Measurements from ENCODE around the gene NRBF2.
A peak's percentile ranks its signal among the peaks of the same experiment; 100 is the strongest.

Gene NRBF2

DNA sequence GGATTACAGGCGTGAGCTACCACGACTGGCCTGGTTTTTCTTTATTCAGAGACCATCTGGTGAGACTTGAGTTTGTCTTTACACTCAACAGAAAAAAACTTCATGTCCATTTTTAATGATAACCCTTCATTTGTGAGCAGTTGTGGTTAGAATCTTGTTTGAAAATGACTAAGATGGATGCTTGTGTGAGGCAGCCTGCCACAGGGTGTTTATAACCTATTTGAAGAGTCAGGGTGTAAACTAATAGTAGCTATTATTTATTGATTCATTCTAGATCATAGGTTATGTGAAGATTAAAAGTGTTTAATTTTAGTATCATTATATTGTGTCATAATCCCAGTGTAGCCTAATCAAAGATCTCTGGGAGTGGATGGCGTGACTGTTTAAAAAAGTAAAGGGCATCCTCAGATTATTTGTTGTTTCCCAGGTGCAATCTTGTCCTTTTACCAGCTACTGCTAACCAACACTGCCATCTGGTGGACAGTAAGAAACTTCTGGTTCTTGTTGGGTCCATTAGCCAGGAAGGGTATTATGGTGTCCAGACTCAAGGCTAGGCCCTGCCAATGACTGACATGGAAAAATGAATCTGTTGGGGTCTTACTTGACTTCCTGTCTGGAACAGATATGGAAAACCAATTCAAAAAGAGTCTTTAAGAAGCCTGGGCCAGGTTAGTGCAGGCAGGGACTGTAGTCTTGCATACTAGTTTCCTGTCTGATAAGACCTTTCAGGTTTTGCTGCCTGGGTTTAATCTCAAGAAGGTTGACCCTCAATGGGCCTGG, 24.9 kb downstream of the NRBF2 start:
- FAIRE-seq (peak; percentile 18), DNase-seq (ENCODE audit: low spot score) (peak; percentile 68)

DNA sequence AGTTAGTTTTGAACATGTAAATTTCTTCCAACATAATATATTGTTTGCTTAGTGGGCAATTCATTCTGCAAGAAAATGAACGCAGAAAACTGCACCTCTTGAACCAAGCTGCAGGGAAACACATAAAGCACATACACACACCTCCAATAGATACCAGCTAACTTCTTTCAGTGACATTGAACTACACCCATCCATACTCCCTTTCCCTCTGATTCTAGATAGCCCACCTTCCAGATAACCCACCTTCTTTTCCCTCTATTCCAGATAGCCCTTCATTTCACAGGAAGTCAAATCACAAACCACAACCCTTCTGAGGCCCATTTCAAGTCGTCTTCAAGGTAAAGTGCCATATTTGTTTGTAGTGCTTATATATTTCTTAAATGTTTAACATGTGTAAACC, 28.5 kb downstream of the NRBF2 start:
- DNase-seq (ENCODE audit: low spot score) (no peak), FAIRE-seq (no peak)

DNA sequence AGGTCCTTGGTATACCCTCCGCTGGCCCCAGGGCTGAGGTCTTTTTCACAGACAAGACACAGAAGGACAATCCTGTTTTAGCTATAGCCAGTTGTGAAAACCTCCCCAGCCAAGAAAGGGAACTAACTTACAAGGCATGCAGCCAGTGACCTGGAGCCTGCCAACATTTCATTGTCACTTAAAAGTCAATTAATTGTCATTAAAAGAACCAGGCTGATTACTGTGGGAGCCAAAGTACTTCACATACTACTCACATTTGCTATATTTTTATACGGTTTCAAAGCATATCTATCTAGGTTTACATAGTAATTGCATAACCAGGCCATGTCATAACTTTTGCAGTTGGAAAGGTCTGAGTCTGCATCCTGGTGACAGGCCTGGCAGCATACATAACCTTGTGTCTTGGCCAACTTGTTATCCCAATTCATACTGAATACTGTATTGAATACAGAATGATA, 31.1 kb downstream of the NRBF2 start:
- DNase-seq (ENCODE audit: low spot score): no peak
- FAIRE-seq: no peak

DNA sequence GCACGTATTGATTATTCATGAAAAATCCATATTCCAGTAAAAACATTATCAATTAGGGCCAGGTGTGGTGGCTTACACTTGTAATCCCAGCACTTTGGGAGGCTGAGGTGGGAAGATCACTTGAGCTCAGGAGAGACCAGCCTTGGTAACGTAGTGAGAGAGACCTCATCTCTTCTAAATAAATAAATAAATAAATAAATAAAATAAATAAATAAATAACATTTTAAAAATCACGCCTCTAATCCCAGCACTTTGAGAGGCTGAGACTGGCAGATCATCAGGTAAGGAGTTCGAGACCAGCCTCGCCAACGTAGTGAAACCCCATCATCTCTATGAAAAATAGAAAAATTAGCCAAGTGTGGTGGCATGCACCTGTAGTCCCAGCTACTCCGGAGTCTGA, 32.1 kb downstream of the NRBF2 start:
- FAIRE-seq (no peak), DNase-seq (ENCODE audit: low spot score) (no peak)

GRCh38 chr10:63166742-63167258, 33.7 kb downstream of the NRBF2 start:
- peak; percentile 68 for FAIRE-seq
- DNase-seq (ENCODE audit: low spot score): peak; percentile 56

- FAIRE-seq (no peak), DNase-seq (ENCODE audit: low spot score) (no peak)
These were observed 35.8 kb downstream of the NRBF2 start for GRCh38 chr10:63168821-63169462.

- no peak for FAIRE-seq
- DNase-seq (ENCODE audit: low spot score): no peak
These were observed 36.5 kb downstream of the NRBF2 start for GRCh38 chr10:63169624-63170023.

DNA sequence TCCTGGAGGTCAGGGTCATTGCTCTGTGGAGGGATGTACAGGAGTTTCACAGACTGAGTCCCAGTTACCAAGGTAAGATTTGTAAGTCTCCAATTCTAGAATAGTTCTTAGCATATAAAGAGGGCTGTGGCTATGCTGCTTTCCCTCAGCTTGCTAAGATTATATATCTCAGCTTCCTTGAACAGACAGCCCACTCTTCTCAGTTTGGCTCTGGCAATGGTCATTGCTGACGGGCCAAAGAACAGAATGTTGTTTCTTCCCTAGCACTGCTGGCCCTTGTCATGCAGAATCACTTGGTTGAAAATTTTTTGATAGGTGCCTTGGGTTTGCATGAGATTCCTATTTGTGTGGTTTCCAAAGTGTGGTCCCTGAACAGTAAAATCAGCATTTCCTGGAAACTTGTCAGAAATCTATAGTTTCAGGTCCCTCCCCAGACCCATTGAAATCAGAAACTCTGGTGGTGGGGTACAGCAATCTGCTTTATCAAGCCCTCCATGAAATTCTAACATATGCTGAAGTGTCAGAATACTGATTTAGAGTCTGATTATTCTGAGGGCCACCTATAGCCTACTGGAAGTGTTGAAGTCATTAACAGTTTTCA, 38.2 kb downstream of the NRBF2 start:
- DNase-seq (ENCODE audit: low spot score) (no peak), FAIRE-seq (no peak)

GRCh38 chr10:63171926-63172325, 38.8 kb downstream of the NRBF2 start:
- FAIRE-seq (no peak), DNase-seq (ENCODE audit: low spot score) (no peak)

DNA sequence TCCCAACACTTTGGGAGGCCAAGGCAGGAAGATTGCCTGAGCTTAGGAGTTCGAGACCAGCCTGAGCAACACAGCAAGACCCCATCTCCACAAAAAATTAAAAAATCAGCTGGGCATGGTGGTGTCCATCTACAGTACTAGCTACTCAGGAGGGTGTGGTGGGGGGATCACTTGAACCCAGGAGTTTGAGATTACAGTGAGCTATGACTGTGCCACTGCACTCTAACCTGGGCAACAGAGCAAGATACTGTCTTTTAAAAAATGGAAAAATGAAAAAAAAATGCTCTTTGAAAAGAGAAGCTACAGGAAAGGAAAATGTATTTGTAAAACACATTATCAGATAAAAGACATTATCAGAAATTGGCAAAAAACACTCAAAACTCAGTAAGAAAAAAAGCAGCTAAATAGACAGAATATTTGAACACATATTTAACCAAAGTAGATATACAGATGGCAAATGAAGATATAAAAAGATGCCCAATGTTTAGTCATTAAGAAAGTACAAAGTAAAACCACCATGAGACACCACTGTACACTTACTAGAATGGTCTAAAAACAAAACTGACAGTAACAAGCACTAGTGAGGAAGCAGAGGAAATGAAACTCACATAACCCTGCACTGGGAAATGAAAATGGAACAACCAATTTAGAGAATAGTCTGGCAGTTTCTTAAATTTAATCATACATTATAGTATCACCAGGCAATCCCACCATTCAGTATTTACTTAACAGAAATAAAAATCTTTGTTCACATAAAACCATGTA, 40.5 kb downstream of the NRBF2 start:
- no peak for DNase-seq (ENCODE audit: low spot score)
- no peak for FAIRE-seq

GRCh38 chr10:63175534-63175933, 42.4 kb downstream of the NRBF2 start:
- DNase-seq (ENCODE audit: low spot score): no peak
- FAIRE-seq: no peak

- DNase-seq (ENCODE audit: low spot score) (no peak), FAIRE-seq (no peak)
These were observed 59.7 kb downstream of the NRBF2 start for GRCh38 chr10:63192826-63193225.

DNA sequence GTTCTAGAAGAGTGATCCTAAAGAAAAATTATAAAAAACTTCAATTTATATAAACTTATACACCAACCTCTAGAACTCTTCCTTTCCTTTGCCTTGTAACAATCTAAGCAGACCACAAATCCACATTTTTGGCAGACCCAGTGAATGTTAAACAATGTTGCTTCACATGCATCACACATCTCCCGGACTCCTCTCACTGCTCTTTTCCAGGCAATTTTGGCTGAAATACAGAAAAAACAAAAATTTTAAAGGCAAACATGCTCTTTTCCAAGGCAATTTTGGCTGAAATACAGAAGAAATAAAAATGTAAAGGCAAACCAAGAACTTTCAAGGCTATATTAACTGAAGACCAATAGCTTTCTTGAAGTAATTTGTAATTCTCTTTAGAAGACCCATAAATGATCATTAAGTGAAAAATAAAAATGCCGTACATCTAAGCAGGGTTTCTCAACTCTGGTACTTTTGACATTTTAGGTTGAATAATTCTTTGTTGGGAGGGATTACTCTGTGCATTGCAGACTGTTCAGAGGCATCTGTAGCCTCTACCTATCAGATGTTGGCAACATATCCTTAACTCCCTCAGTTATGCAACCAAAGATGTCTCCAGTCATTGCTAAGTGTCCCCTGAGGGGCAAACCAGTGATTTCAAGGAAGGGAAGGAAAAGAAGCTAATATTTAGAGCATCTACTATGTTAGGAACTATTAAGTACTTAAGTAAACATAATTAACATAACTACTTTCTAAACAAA, 64.4 kb downstream of the NRBF2 start:
- DNase-seq (ENCODE audit: low spot score) (no peak), FAIRE-seq (no peak)

DNA sequence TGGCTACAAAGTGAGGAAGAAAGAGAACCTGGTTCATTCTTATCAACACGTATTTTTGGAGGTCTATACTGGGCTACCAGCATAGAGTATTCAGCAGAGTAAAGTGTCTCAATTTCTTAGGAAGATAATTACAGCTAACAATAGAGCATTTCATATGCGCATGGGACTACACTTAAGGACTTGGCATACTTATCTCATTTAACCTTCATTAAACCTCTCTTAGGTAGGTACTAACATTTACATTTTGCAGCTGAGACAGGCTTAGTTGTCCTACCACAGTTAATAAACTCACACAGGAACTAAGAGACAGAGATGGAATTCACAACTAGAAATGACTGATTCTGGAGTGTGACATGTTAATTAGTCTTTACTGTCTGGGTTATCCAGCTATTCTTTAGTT, 66.6 kb downstream of the NRBF2 start:
- DNase-seq (ENCODE audit: low spot score): no peak
- no peak for FAIRE-seq

DNA sequence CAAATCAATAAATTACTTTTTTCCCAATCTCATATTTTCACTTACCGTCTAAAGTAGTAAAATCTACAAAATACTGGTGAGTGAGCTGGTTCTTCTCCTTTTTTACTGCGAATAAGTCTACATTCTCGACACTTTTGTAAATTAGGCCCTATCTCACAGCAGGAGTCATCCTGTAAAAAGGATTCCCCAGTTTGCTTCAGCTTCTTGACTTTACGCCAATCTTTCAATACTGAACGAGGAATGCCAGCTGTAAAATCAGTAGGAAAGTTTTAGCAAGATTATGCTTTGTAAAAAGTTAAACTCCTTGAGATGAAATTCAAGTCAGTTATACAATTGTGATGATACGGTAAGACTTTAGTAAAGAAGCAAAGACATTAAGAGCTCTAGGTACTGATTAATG, 67.3 kb downstream of the NRBF2 start:
- no peak for DNase-seq (ENCODE audit: low spot score)
- FAIRE-seq: no peak

DNA sequence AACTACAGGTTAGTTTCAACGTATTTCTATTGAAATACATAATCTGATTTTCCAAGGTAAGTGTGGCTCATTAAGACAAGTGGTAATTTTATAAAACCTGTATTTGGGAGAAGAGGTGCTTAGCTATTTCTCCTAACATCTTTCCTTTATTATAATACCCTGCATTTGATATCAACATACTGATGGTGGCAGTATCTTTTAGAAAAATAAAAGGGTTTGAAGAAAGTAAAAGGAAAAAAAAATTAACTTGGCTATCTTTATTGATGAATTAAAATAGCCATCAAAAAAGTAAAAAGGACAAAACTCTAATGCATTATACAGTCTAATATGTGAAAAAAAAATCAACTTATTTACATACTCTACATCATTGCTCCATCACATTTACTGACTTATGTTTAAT, 68.0 kb downstream of the NRBF2 start:
- no peak for DNase-seq (ENCODE audit: low spot score)
- FAIRE-seq: no peak

Measured in RCC 7860 (cell line).